ENCODE measurements around the gene ZNF644.

Gene ZNF644

GRCh38 chr1:90882221-90882620 is 139.6 kb downstream of the ZNF644 start:
- TF ChIP-seq, protein P1, sequence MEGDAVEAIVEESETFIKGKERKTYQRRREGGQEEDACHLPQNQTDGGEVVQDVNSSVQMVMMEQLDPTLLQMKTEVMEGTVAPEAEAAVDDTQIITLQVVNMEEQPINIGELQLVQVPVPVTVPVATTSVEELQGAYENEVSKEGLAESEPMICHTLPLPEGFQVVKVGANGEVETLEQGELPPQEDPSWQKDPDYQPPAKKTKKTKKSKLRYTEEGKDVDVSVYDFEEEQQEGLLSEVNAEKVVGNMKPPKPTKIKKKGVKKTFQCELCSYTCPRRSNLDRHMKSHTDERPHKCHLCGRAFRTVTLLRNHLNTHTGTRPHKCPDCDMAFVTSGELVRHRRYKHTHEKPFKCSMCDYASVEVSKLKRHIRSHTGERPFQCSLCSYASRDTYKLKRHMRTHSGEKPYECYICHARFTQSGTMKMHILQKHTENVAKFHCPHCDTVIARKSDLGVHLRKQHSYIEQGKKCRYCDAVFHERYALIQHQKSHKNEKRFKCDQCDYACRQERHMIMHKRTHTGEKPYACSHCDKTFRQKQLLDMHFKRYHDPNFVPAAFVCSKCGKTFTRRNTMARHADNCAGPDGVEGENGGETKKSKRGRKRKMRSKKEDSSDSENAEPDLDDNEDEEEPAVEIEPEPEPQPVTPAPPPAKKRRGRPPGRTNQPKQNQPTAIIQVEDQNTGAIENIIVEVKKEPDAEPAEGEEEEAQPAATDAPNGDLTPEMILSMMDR (IDR thresholded peaks at IDR 0.05; ENCODE audit: insufficient read depth, low read depth, low read length, missing control alignments) = no peak
- DNase-seq (ENCODE audit: low read depth) = no peak

DNA sequence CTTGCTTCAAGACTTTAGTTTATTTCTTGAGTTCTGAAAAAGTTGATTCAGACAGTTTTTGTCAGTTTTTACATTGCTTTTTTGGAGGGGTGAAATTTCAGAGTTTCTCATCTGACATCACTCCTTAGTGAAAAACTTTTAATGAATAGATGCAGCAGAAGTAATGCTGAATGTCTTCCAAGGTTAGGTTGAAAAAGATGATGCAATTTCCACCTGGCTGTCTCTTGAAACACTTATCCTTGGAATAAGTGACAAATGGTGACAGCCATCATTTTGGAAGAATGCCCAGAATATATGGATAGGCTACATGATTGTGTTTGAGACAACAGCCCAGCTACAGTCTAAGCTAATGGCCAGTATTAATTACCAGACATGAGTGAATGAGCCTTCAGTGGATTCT is 140.8 kb downstream of the ZNF644 start:
- DNase-seq (ENCODE audit: low read depth) = no peak
- TF ChIP-seq, protein P1 (IDR thresholded peaks at IDR 0.05; ENCODE audit: insufficient read depth, low read depth, low read length, missing control alignments) = no peak
- no peak overlapping the region for H3K4me3 ChIP-seq (ENCODE audit: low read length)

More at GRCh38 chr1:90882221-90882620, 139.6 kb downstream of the ZNF644 start:
- H3K4me3 ChIP-seq (ENCODE audit: low read length) = no peak overlapping the region

DNA sequence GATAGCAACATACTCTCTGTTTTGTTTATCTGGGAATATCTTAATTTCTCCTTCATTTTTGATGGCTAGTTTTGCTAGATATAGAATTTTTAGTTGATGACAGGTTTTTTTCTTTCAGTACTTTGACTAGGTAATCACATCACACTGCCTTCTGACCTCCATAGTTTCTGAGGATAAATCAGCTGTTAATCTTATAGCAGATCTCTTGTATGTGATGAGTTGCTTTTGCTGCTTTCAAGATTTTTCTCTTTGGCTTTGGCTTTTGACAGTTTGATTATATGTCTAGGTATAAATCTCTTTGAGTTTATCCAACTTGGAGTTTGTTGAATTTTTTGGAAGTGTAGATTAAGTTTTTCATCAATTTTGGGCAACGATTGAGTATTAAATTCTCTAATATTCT is 142.6 kb downstream of the ZNF644 start:
- DNase-seq (ENCODE audit: low read depth) = no peak
- TF ChIP-seq, protein P1 (IDR thresholded peaks at IDR 0.05; ENCODE audit: insufficient read depth, low read depth, low read length, missing control alignments) = no peak
- no peak overlapping the region for H3K4me3 ChIP-seq (ENCODE audit: low read length)

- TF ChIP-seq, protein P1 (IDR thresholded peaks at IDR 0.05; ENCODE audit: insufficient read depth, low read depth, low read length, missing control alignments) = no peak
- DNase-seq (ENCODE audit: low read depth) = no peak
- no peak overlapping the region for H3K4me3 ChIP-seq (ENCODE audit: low read length)
These were observed 145.7 kb downstream of the ZNF644 start for GRCh38 chr1:90876101-90876500.

All from epithelial cell of esophagus (primary cell).